Renal cortex interstitium (tissue), 15 donors: ENCODE measurements around the gene GPER1. TPM values are rescaled to one million over a fixed set of nuclear protein-coding genes. Genes with fewer than 3 reads are reported as not detected.
"Not testable (repeated sequence)": the region's sequence is repeated elsewhere in the genome, so short reads cannot be mapped to it uniquely, and the experiment has no call there.

Experiments used
- DNase-seq, 11 donors: peaks; one replicate each; pipeline ENCODE4 v3.0.0-alpha.2; 2013; ENCODE audit warnings: low read depth in 9 of 11, low spot score in 4 of 11; ENCODE audit errors: extremely low read depth in 1 of 11
- long read RNA-seq, 16 experiments: transcript quantifications; one replicate each; lab custom pipeline, GENCODE V29; 2026
- polyA plus RNA-seq, 3 donors: library from polyadenylated mRNA; unstranded; fragments of 120-200 nt; gene quantifications; one replicate each; pipeline ENCODE4 v1.2.1, GENCODE V29; 2013; ENCODE audit not compliant: insufficient read length in 3 of 3

The GPER1 gene
- polyA plus RNA-seq = 1 to 10 TPM; 4.9 to 6.5 (median 6.1) TPM
- long read RNA-seq, donor 1, partial matches to known transcripts = 0 of 1 reads
- long read RNA-seq, donor 1, other reads (novel, unspliced or antisense) = 0 of 1 reads
- long read RNA-seq, donor 2, partial matches to known transcripts = 0 of 4 reads
- long read RNA-seq, donor 2, other reads (novel, unspliced or antisense) = 0 of 4 reads
- long read RNA-seq, donor 3, transcript GPER1-202 (2 exons, 2,639 nt) = major isoform, 5 of 6 reads
- long read RNA-seq, donor 3, partial matches to known transcripts = 0 of 6 reads
- long read RNA-seq, donor 3, other reads (novel, unspliced or antisense) = 0 of 6 reads
- long read RNA-seq, donor 4, partial matches to known transcripts = 0 of 2 reads
- long read RNA-seq, donor 4, other reads (novel, unspliced or antisense) = 0 of 2 reads
- long read RNA-seq, donor 5 = 0 reads
- long read RNA-seq, donor 6, partial matches to known transcripts = 0 of 4 reads
- long read RNA-seq, donor 6, other reads (novel, unspliced or antisense) = 0 of 4 reads
- long read RNA-seq, donor 7, partial matches to known transcripts = 0 of 1 reads
- long read RNA-seq, donor 7, other reads (novel, unspliced or antisense) = 0 of 1 reads
- long read RNA-seq, donor 8 = 0 reads
- long read RNA-seq, donor 9, partial matches to known transcripts = 0 of 3 reads
- long read RNA-seq, donor 9, other reads (novel, unspliced or antisense) = 0 of 3 reads
- long read RNA-seq, donor 10, partial matches to known transcripts = 0 of 4 reads
- long read RNA-seq, donor 10, other reads (novel, unspliced or antisense) = 0 of 4 reads
- long read RNA-seq, donor 11, partial matches to known transcripts = 0 of 2 reads
- long read RNA-seq, donor 11, other reads (novel, unspliced or antisense) = 0 of 2 reads
- long read RNA-seq, donor 12, partial matches to known transcripts = 0 of 1 reads
- long read RNA-seq, donor 12, other reads (novel, unspliced or antisense) = 0 of 1 reads
- long read RNA-seq, donor 13 = 0 reads
- long read RNA-seq, donor 14 = 0 reads
- long read RNA-seq, donor 15, partial matches to known transcripts = 0 of 2 reads
- long read RNA-seq, donor 15, other reads (novel, unspliced or antisense) = 0 of 2 reads
- long read RNA-seq, donor 16, transcript GPER1-202 (2 exons, 2,639 nt) = major isoform, 9 of 9 reads
- long read RNA-seq, donor 16, partial matches to known transcripts = 0 of 9 reads
- long read RNA-seq, donor 16, other reads (novel, unspliced or antisense) = 0 of 9 reads

DNA sequence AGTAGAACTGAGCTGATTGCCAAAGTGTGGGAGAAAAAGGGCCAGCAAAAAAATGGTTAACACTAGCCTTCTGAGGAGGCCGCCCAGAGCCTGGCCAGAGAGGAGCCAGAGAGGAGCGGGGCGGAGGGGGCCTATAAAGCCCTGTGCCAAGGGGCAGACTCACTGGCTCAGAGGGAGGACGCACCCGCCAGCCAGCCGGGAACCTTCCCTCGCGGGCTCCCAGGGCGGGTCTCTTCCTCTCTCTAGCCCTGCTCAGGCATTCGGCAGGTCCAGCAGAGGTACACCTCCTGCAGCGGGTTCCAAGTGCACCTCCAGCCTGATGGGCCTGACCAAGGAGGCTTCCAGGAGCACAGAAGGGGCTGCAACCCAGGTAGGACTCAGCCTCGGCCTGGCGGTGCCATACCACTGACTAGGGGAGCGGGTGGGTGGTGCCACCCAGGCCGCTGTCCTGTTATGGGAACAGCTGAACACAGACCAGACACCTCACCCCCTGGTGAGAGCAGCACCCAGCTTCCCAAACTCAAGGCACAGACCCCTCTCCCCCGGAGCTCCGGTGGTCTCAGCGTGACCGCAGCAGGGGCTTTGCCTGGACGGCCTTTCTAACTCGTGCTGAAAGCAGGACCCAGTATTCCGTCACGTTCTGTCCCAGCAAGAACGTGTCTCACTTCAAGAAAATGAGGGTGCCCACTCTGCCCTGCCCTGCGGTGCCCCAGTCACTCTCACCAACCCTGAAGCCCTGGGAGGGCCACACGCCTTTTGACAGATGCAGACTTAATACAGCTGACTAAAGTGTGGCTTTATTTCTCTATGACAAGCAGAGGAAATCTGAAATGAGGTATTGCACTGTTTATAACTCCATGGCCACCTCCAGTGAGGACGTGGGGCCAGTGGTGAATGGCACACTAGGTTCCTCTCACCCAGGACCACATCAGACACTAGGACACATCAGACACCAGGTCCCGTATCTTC lies at the start of gene GPER1:
TSS of gene GPER1 (plus strand) at position 162 of the 969 bp plus-strand sequence. CDS start 3,616 bp downstream, outside the sequence.
- peak in 1 of 11 donors; percentile 29 for DNase-seq

- not testable (repeated sequence) for DNase-seq
Measured at GRCh38 chr7:1040233-1040632, 47.7 kb upstream of the GPER1 start.

DNA sequence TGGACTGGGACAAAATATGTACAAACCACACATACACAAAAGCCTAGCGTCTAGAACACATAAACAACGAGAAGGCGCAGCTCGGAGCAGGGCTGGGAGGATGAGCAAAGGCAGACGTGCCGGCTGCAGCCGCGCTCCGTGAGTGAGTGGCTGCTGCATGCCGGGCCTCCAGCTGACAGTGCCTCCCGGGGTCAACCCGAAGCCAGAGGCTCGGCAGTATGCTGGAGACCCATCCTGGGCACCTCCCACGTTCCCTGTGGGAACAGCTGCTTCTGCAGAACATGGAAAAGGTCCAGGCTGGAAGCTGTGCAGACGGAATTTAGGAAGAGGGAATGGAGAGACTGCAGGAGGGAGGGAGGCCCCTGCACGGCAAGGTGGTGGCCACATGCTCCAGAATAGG lies 47.1 kb upstream of the GPER1 start:
- DNase-seq = peak in 2 of 11 donors; percentile 47 to 60

DNA sequence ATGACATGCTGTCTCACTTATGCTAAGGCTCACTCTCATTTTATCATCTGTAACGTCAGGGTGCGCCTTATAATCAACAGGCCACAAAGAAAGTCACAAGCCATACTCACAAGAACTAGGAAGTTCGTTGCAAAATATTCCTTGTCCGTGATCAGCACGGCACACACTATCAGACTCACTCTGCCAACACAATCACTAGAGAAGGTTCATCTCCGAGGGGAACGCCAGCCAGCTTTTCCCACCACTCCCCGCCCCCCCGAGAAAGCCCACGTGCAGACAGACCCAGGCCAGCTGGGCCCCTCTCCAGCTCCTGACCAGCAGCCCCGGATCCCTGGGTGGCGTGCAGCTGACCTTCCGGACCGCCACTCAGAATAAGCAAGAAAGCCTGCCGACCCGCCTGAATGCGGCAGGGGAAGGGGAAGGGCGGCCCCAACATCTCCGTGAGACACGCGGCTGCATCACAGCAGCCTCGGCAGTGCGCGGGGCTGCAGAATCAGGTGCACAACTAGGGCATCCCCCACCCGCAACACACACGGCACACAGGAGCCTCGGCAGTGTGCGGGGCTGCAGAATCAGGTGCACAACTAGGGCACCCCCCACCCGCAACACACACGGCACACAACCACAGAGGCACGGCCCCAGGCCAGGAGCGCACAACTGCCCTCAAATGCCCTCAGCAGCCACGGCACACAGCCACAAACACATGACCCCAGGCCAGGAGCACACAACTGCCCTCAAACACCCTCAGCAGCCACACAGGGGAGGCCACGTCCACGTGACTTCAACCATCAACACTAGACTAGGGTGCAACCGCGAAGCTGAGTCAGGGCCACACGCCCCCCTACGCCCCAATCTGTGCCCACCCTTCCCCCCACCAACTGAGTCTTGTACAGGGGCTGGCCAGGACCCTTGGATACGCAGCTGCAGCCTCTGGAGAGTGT lies 46.1 kb upstream of the GPER1 start:
- DNase-seq = no peak

DNA sequence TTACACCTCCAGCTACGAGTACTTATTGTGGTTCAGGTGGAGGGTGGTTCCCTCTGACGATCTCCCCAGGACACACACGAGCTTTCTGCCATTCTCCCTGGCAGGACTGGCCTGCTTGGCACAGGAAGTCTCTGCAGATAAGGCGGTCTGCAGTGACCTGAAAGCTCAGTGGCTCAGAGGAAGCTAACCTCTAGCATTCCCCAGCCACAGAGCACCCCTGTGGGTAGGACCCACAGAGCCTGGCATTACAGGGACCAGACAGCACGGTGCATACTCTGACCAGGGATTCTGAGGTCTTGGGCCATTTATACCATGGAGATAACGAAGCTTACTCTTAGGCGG lies 45.5 kb upstream of the GPER1 start:
- no peak for DNase-seq

- no peak for DNase-seq
Measured at GRCh38 chr7:1043552-1044188, 44.2 kb upstream of the GPER1 start.

GRCh38 chr7:1044189-1045068 lies 43.5 kb upstream of the GPER1 start, which contains the start of gene GPR146:
Gene GPR146, plus strand, starts transcription at chr7:1044546. Its CDS starts 12,970 bp downstream, at chr7:1057516.
- DNase-seq = peak in 10 of 11 donors; percentile 80 to 95 (median 93)

DNA sequence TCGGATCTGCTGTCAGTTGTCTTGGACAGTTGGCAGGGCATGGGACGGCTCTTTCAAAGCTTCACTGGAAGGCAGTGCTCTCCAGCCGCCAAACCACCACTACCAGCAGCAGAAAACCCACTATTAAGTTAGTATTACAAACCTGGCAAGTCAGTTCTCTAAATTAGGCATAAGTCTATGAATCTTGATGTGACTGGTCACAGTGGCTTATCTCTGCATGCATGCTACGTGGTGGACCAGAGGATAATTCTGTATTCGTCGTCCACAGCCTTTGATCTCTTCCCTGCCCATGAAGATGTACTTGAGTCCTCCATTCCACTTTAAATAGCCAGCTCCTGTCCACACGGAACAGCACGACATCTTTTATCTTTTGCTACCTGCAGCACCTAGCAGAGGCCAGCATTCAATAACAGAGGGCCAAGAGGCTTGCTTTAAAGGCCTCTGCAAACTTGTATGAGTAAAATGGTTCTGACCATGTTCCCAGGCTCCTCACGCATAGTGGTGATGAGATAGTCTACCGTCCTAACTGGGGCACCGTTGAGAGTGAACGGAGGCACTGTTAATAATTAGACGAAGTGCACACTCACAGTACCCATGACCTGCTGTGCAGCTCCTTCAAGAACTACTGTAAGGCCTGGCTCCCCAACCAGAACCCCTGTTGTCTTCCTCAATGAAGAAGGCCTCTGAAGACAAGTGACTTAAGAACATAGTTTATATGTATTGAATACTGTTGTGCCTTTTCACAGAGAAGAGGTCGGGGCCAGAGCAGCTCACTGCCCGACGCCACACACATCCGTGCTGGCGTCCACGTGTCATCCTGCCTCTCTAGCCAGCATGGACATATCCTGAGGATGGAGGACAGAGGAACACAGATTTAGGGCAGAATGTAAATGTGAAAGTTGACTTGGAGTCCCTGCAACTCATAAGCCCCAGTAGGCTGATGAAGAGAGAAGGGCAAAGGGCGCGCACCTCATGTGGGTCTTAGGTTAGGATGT lies 42.5 kb upstream of the GPER1 start:
- DNase-seq = no peak

GRCh38 chr7:1046722-1047679 lies 40.9 kb upstream of the GPER1 start:
- no peak for DNase-seq

DNA sequence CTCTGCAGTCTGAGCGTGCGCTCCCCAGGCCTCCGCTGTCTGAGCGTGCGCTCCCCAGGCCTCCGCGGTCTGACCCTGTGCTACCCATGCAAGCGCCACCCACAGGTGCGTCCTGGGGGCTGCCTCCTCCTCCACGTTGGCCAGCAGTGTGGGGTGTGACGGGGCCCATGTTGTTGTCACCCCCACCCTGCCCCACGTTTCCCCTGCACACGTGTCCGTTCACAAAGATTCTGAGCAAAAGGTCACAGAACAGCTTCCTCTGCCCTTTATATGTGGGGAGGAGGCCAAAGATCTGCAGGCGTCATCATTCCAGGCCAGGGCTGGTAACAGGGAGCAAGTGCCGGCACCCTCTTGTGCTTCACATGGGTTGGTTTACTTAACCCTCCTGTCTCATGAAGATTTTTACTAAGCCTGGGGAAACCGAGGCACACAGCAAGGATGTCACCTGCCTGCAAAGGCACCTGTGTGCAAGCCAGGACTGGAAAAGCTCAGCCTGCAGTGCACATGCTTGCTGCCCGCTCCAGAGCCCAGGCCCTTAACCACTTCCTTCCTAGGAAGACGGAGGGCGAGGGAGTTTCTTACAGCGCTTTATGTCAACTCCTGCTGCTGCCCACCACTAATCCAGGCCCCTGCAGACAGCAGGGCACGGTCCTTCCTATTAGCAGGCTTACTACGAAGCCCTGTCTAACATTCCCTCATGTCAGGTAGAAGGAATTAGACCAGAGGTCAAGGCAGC lies 38.7 kb upstream of the GPER1 start:
- DNase-seq = no peak

GRCh38 chr7:1049801-1050200 lies 38.1 kb upstream of the GPER1 start:
- no peak for DNase-seq

GRCh38 chr7:1050254-1050906 lies 37.5 kb upstream of the GPER1 start:
- DNase-seq = no peak
